Parathyroid adenoma (tissue), 2 donors: ENCODE measurements around the gene LCN10.
"Not testable (repeated sequence)": the region's sequence is repeated elsewhere in the genome, so short reads cannot be mapped to it uniquely, and the experiment has no call there.

ENCODE experiments used
- H2AFZ ChIP-seq: fragments of 300-600 bp; sonication (generic); one replicate; pipeline ENCODE4 v1.7.0; 2017; ENCODE audit warnings: antibody characterized with exemption, mild to moderate bottlenecking
- H3K27ac ChIP-seq: fragments of 300-600 bp; sonication (generic); one replicate; pipeline ENCODE4 v1.7.0; 2017
- H3K27me3 ChIP-seq: fragments of 300-600 bp; sonication (generic); one replicate; pipeline ENCODE4 v1.7.0; 2017; ENCODE audit warnings: low read length; ENCODE audit not compliant: control insufficient read depth, insufficient read depth
- H3K36me3 ChIP-seq: fragments of 300-600 bp; sonication (generic); one replicate; pipeline ENCODE4 v1.7.0; 2017; ENCODE audit warnings: low read length; ENCODE audit not compliant: control insufficient read depth, insufficient read depth
- H3K4me1 ChIP-seq: fragments of 300-600 bp; sonication (generic); one replicate; pipeline ENCODE4 v1.7.0; 2017; ENCODE audit warnings: control low read depth
- H3K4me2 ChIP-seq: fragments of 300-600 bp; sonication (generic); one replicate; pipeline ENCODE4 v1.7.0; 2017; ENCODE audit warnings: low read length
- H3K4me3 ChIP-seq: fragments of 300-600 bp; sonication (generic); one replicate; pipeline ENCODE4 v1.7.0; 2017; ENCODE audit warnings: low read depth, low read length
- H3K79me2 ChIP-seq: fragments of 300-600 bp; sonication (generic); one replicate; pipeline ENCODE4 v1.7.0; 2017; ENCODE audit warnings: control low read depth
- H3K9ac ChIP-seq: fragments of 300-600 bp; sonication (generic); one replicate; pipeline ENCODE4 v1.7.0; 2017; ENCODE audit warnings: mild to moderate bottlenecking
- H3K9me3 ChIP-seq: fragments of 300-600 bp; sonication (generic); one replicate; pipeline ENCODE4 v1.7.0; 2017; ENCODE audit warnings: low read length; ENCODE audit not compliant: control insufficient read depth
- TF ChIP-seq, protein P1 (sequence below): fragments of 300-600 bp; sonication (generic); IDR thresholded peaks from one replicate; pipeline ENCODE4 v1.7.0; 2017; ENCODE audit warnings: antibody characterized with exemption, mild to moderate bottlenecking
- donor health status: primary hyperparathyroidism.

Gene LCN10

GRCh38 chr9:136710543-136710942 is 32.2 kb downstream of the LCN10 start:
- Histone ChIP-seq H3K27me3 (no peaks in the 10 kb centered on the region), H3K9me3 (no peaks in the 10 kb centered on the region), H3K27ac (no peak overlapping the region), H3K4me1 (no peaks in the 10 kb centered on the region), H3K36me3 (no peaks in the 10 kb centered on the region), H3K79me2 (no peaks in the 10 kb centered on the region), H3K9ac (no peak overlapping the region), H2AFZ (no peak overlapping the region), H3K4me2 (no peak overlapping the region), H3K4me3 (no peak overlapping the region)
- TF ChIP-seq, protein P1, sequence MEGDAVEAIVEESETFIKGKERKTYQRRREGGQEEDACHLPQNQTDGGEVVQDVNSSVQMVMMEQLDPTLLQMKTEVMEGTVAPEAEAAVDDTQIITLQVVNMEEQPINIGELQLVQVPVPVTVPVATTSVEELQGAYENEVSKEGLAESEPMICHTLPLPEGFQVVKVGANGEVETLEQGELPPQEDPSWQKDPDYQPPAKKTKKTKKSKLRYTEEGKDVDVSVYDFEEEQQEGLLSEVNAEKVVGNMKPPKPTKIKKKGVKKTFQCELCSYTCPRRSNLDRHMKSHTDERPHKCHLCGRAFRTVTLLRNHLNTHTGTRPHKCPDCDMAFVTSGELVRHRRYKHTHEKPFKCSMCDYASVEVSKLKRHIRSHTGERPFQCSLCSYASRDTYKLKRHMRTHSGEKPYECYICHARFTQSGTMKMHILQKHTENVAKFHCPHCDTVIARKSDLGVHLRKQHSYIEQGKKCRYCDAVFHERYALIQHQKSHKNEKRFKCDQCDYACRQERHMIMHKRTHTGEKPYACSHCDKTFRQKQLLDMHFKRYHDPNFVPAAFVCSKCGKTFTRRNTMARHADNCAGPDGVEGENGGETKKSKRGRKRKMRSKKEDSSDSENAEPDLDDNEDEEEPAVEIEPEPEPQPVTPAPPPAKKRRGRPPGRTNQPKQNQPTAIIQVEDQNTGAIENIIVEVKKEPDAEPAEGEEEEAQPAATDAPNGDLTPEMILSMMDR, result no peak

DNA sequence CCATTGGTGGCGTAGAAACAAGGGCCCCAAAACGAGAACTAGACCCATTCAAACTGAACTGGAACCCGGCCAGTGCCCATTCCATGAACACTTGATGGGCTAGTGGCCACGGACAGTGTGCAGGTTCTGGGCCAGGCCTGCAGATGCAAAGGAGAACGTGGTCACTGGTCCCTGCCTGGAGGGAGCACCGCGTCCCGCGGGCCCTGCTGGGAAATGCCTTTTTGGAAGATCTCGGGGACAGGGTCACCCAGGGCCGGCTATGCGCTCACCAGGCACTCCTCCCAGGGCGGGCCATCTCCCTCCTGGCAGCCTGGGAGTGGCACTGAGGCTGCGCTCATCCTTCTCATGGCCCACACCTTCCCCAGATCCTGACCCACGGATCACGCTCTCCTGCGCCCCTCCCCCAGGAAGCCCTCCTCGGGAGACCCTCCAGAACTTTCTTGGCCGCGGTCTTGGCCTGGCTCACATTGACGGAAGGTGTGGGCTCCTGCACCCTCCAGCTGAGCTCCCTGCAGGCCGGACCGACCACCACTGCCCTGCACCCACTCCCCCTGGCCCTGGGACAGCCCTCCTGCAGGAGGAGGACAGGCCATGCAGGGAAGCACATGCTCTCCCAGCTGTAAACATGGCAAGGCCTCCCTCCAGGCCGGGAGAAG is 33.2 kb downstream of the LCN10 start:
- Histone ChIP-seq H3K9me3 (no peaks in the 10 kb centered on the region), H3K36me3 (no peaks in the 10 kb centered on the region), H3K4me2 (no peak overlapping the region), H3K9ac (no peak overlapping the region), H3K79me2 (no peaks in the 10 kb centered on the region), H3K27me3 (no peaks in the 10 kb centered on the region), H3K27ac (no peak overlapping the region), H2AFZ (no peak overlapping the region), H3K4me3 (no peak overlapping the region), H3K4me1 (no peaks in the 10 kb centered on the region)
- TF ChIP-seq, protein P1, result no peak

DNA sequence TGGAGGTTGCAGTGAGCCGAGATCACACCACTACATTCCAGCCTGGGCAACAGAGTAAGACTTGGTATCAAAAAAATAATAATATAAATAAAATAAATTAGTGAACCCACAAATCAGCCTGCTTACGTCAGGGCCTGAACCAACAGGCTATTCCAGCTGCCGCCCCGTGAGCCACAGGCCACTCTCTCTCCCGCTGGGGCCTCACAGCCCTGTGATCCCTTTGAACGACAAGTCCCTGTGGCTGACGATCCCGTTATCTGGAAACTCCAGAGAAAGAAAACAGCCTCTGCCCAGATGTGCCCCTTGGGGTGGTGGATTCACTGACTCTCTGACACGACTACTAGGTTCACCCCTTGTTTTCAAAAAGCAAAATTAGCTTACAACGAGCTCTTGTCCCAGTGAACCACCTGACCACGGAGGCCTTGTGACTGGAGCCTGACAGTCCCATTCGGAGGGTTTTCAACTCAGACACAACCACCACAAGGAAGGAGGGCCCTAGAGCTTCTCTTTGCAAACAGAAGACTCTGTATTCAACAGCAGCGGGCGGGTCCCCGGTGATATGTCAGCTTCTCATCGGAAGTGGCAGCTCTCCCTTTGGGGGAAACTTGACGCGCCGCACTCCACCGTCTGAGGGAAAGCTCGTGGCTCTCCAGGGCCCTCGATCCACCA is 34.8 kb downstream of the LCN10 start:
- no peak overlapping the region for H3K27ac ChIP-seq
- H3K27me3 ChIP-seq, result no peaks in the 10 kb centered on the region
- H3K4me3 ChIP-seq, result no peak overlapping the region
- no peaks in the 10 kb centered on the region for H3K4me1 ChIP-seq
- H3K9ac ChIP-seq, result no peak overlapping the region
- no peak overlapping the region for H3K4me2 ChIP-seq
- no peaks in the 10 kb centered on the region for H3K79me2 ChIP-seq
- H3K9me3 ChIP-seq, result no peaks in the 10 kb centered on the region
- no peak overlapping the region for H2AFZ ChIP-seq
- TF ChIP-seq, protein P1, result no peak
- no peaks in the 10 kb centered on the region for H3K36me3 ChIP-seq

DNA sequence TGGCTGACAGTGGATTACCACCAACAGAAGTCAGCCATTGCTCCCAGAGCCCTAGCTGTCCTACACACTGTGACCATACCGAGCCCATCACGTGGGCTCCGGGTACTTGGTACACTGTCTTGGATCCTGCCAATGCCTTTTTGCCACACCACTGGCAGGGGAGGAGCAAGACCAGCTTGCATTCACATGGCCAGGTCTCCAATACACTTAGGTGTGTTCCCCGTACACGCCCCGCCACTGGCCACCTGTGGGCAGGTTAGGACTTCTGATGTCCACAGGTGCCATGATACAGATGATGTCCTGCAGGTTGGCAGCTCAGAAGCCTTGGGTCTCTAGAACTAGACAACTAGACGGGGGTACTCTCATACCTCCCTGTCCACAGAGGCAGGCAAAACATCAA is 35.7 kb downstream of the LCN10 start:
- H3K36me3 ChIP-seq, result no peaks in the 10 kb centered on the region
- no peaks in the 10 kb centered on the region for H3K27me3 ChIP-seq
- TF ChIP-seq, protein P1, result no peak
- H3K27ac ChIP-seq, result no peak overlapping the region
- H3K9ac ChIP-seq, result no peak overlapping the region
- H3K79me2 ChIP-seq, result no peaks in the 10 kb centered on the region
- no peaks in the 10 kb centered on the region for H3K9me3 ChIP-seq
- no peak overlapping the region for H3K4me2 ChIP-seq
- no peak overlapping the region for H2AFZ ChIP-seq
- H3K4me1 ChIP-seq, result no peaks in the 10 kb centered on the region
- no peak overlapping the region for H3K4me3 ChIP-seq

DNA sequence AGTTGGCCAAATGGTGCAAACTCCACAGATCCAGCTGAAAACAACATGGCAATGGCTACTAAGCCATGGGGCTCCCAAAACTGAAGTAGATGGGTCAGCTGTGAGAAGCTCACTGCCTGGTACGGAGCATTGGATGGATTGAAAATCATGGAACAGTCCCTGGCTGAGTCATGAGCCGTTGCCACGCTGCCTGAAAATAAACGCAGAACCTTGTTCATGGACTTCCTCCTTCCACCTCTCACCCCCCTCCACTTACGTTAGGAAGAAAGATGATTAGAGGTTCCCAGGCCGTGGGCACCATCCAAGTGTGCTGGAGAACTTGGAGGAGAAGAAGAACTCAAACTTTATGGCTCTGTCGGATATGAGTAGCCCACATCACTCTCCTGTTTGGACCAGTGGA is 37.2 kb downstream of the LCN10 start:
- Histone ChIP-seq H3K9ac (no peak overlapping the region), H3K36me3 (no peaks in the 10 kb centered on the region), H3K27me3 (no peaks in the 10 kb centered on the region), H3K27ac (no peak overlapping the region), H3K4me2 (no peak overlapping the region), H3K4me1 (no peaks in the 10 kb centered on the region), H3K79me2 (no peaks in the 10 kb centered on the region), H3K9me3 (no peaks in the 10 kb centered on the region), H2AFZ (no peak overlapping the region), H3K4me3 (no peak overlapping the region)
- TF ChIP-seq, protein P1, result no peak

DNA sequence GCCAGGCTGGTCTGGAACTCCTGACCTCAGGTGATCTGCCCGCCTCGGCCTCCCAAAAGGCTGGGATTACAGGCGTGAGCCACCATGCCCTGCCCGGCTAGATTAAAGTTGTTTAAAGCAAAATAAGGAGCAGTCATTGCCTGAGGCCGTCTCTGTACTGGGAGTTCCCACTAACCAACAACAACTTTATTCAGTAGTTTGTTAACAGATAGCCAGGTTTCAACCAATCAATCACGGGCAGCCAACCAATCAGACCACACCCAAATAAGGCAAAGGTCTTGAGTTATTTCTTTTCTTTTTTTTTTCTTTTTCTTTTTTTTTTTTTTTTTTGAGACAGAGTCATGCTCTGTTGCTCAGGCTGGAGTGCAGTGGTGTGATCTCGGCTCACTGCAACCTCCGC is 38.0 kb downstream of the LCN10 start:
- H3K4me3 ChIP-seq, H2AFZ ChIP-seq, H3K4me2 ChIP-seq, H3K27me3 ChIP-seq, H3K9me3 ChIP-seq, H3K9ac ChIP-seq, H3K4me1 ChIP-seq, H3K36me3 ChIP-seq, H3K79me2 ChIP-seq, H3K27ac ChIP-seq: not testable (repeated sequence)
